NCI-H524 treated with DMSO at 0.1 percent for 48 hours (cell line): Measurements from ENCODE around the gene DMKN.
"Not testable (repeated sequence)": the region's sequence is repeated elsewhere in the genome, so short reads cannot be mapped to it uniquely, and the experiment has no call there.

Experiments used
- DNase-seq: peaks from one replicate; lab custom pipeline; 2025; lab: John Stamatoyannopoulos, UW

DMKN gene

DNA sequence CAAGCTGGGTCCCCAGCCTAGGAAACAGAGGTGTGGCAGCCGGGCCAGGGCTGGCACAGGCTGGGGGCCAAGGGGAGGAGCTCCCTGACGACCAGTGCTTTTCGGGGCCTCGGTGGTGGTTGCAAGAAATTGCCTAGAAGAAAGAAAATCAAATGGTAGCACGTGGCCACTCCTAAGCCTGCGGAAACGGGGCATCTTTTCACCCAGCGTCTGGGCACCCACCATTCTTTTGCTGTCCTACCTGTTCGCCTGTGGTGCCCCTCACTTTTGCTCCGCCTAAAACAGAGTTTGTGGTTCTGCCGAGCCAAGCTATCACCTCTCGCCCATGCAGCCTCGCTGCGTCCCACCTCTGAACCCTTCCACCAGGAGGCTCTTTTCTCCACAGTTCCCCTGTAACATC, 16.0 kb downstream of the DMKN start:
- no peak for DNase-seq

DNA sequence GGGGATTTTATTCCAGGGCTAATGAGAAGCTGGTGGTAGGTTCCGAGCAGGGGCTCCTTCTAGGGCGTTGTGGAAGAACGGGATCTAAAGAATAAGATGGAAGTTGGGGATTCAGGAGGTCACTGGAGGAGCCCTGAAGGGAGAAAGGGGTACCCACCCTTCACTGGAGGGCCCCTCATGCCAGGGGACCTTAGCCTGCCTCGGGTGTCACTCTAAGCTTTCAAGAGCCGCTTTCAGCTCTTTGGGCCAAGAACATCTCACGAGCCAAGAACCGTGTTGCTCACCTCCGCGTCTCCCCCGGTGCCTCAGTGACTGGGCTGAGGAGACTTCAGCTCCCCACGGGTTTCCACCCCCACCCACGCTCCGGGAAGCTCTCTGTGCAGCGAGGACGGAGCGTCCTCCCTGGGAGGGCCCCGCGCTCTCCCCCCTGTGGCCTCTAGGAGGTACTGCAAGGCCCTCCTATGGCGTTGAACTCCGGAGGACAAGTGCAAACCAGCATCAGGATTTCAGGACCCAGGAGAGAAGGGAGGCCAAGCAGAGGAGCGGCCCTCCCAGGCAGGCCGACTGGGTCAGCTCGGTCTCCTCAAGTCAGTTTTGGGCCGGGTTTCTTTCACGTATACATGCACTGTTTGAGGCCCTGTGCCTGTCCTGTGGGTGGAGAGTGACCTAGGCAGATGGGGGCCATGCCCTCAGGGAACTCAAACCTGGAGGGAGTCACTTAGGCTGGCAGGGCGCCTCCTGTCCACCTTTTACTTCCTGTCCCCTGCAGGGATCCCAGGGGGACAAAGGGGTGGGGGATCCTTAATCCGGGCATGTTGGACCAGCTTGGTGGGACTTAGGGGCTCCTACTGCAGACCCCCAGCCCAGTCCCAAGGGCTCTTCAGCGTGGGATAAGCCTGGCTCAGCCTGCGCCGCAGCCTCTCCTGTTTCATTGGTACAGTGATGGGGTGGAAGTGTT, 18.1 kb downstream of the DMKN start:
- DNase-seq = no peak

DNA sequence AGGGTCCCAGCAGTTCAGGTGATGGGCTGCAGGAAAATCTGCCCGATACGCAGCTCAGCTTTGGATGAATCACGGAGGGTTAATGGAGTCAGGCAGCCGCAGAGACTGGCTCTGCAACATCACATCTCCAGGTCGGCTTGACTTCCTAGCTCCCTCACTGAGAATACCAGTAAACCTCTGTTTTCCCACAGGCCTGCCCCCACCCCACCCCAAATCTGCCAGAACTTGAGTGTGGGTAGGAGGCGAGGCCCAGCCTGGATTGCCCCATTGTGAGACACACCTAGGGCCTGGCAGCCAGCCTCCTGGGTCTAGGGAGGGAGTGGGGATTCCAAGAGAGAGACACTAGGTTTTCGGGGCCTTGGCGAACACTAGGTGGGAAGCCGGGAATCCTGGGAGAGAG, 19.5 kb downstream of the DMKN start:
- no peak for DNase-seq

DNA sequence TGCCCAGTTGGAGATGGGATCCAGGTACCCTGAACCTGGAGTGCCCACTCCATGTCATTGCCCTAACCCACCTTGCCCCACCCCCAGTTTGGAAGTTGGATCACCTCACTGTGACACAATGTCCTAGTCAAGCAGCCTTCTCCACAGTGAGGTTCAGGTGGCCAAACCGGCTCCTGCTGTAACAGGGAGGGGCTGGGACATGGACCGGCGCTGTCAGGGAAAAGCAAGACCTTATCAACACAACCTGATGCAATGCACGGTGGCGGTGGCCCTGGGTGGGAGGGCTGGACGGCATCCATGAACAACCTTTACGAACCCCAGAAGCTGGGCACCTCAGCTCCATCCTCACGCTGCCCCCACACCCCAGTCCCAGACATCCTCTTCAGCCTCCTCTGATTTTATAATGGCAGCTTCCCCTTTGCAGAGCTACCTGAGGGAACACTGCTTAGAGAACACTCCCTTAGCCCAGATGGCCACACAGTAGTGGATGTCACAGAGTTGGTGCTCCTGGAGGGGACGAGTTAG, 21.6 kb downstream of the DMKN start:
- DNase-seq = no peak

DNA sequence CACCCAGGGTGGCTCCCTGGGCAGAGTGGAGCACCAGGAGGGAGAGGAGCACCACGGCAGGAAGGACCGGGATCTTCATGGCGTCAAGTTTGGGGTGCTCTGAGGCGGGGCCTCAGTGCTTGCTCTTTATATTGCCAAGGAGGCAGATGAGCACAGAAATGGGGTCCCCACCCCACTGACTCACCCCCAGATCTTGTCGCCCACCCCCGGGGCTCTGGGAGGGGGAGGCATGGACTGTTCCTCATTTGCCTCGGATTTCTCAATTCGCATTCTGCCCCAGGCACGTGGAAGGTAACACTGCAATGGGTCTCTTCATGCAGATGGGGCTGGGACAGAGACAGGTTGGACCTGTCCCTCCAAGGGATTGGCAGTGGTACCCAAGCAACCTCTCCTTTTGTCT, 23.1 kb downstream of the DMKN start, which contains the start of gene KRTDAP:
Gene KRTDAP (minus strand): TSS at position 101 of the 400 bp plus-strand sequence. CDS start 22 bp downstream, at position 79.
- DNase-seq = no peak

GRCh38 chr19:35488677-35489076, 24.8 kb downstream of the DMKN start:
- DNase-seq = no peak

- DNase-seq = no peak
Measured at GRCh38 chr19:35487656-35488182, 25.7 kb downstream of the DMKN start.

DNA sequence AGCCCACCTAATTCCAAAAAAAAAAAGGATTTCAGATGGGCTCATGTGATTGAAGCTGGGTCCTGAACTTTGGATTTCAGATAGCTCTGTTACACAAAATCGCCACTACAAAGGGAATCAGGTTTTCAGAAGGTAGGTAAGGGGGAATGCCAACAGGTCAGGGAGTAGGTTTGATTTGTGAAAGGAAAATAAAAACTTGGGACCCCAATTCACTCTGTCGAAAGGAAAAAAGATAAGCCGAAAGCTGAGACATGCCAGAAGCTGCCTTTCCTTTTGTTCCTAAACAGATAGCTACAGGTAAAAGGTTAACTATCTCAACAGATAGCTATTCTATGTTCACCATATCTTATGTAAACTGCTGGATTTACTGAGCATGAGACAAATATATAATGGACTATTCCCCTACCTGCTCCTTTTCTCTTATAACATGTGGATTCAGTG, 27.2 kb downstream of the DMKN start:
- no peak for DNase-seq

GRCh38 chr19:35484252-35485036, 29.0 kb downstream of the DMKN start:
- DNase-seq = no peak

- DNase-seq = no peak
Measured at GRCh38 chr19:35483089-35483488, 30.4 kb downstream of the DMKN start.

- DNase-seq = no peak
Measured at GRCh38 chr19:35478794-35479677, 34.4 kb downstream of the DMKN start.

DNA sequence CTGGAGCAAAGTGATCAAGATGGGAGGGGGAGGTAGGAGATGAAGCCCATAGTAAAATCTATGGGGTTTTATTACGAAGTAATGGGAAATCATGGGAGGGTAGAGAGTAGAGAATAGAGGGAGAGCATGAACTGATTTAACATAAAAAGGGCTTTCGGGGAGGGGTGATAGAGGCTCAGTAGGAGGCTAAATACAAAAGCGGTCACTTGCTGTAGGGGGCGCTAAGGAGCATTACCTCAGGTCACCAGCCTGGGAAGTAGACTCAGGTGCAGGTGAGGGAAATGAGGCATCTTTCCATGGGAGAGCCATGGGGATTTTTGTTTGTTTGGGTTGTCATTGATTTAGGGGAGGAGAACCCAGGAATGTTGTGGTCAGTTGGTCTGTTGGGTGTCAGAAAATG, 37.3 kb downstream of the DMKN start:
- DNase-seq = no peak

GRCh38 chr19:35474594-35474993, 38.9 kb downstream of the DMKN start:
- DNase-seq = not testable (repeated sequence)

GRCh38 chr19:35474104-35474503, 39.3 kb downstream of the DMKN start:
- no peak for DNase-seq

DNA sequence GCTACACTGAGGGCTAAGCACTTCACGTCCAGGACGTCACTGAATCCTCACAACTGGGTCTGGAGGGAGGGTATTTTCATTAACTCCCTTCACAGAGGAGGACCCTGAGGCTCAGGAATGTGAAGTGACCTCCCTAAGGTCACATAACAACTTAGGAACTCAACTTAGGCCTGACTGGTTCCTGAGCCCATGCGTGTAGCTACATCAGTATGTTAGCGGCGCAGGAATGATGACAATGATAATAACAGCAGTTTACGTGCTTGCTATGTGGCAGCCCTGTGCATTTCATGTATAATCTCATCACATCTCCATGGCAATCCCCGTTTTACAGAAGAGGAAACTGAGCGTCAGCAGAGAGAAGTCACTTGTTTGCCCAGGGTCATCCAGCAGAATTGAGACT, 41.5 kb downstream of the DMKN start:
- DNase-seq = no peak

- not testable (repeated sequence) for DNase-seq
Measured at GRCh38 chr19:35471075-35471474, 42.4 kb downstream of the DMKN start.

- no peak for DNase-seq
Measured at GRCh38 chr19:35470128-35470527, 43.3 kb downstream of the DMKN start.

GRCh38 chr19:35468637-35469036, 44.8 kb downstream of the DMKN start:
- DNase-seq = no peak

DNA sequence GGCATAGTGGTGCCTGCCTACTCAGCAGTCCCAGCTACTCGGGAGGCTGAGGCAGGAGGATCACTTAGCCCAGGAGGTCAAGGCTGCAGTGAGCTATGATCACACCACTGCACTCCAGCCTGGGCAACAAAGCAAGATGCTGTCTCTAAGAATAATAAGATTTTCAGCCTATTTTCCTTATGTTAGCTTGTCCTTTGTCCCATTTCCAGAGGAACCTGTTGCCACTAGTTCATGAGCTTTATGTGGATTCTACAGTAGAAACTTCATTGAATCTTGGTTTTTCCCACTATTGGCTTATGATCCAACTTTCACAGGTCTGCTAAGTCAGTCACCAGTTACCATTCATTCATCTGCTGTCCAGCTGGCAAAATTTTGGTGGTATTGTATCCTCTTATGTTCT, 47.2 kb downstream of the DMKN start:
- DNase-seq = no peak

DNA sequence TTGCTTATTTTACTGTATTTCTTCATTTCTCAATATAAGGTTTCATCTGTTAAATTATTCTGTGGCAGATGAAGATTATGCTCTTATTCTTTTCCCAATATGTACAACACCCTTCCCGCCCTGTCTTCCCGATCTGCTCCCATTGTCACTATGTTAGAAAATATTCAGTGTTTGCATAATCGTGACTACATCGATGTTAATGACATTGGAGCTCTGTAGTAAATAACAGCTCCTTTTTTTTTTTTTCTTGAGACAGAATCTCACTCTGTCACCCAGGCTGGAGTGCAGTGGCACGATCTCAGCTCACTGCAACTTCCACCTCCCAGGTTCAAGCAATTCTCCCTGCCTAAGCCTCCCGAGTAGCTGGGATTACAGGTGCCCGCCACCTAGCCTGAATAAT, 50.5 kb downstream of the DMKN start:
- DNase-seq = not testable (repeated sequence)

DNA sequence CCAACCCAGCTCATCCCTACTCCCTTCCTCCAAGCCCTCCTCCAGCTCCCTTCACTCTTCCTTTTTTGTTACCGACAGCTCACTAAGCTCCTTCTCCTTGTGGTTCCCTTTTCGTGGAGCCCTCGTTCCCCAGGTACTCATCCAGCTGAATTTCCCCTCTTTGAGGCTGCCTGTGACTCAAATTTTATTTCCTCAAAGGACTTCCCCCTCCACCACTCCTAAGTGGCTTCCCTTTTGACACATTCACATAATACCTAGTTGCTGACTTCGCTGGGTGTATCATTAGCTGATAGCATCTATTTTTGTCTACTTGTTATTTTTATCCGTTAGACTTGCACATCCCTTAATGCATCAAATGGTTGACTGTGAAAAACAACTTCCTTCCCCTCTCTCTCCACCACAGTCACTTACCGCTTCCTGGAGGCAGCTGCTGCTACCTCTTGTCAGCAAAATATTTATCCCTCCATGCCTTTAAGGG, 50.9 kb downstream of the DMKN start:
- no peak for DNase-seq
